Neural cell (in vitro differentiated cells): ENCODE measurements around the gene RIPPLY2. TPM values are rescaled to one million over a fixed set of nuclear protein-coding genes. Genes with fewer than 3 reads are reported as not detected.

Experiments used
- H2AFZ ChIP-seq: fragments of 200-600, 300-800 bp; sonication (generic), shearing (Covaris generic); 2 replicates; pipeline ENCODE4 v1.6.0; 2014; ENCODE audit warnings: low read depth, mild to moderate bottlenecking, antibody characterized with exemption, low read length, moderate library complexity
- H3F3A ChIP-seq: fragments of 200-600 bp; shearing (Covaris generic); 2 replicates; pipeline ENCODE4 v1.6.1; 2016; ENCODE audit warnings: mild to moderate bottlenecking, moderate library complexity, mixed read lengths, antibody characterized with exemption, low read length; ENCODE audit not compliant: insufficient read depth, poor library complexity, severe bottlenecking
- H3K27ac ChIP-seq: fragments of 200-600, 300-800 bp; sonication (generic), shearing (Covaris generic); 2 replicates; pipeline ENCODE4 v1.5.1; 2014; ENCODE audit warnings: mild to moderate bottlenecking, low read length, moderate library complexity
- H3K27me3 ChIP-seq: fragments of 300-800, 200-600 bp; sonication (generic), shearing (Covaris generic); 2 replicates; pipeline ENCODE4 v1.6.0; 2014; ENCODE audit warnings: mild to moderate bottlenecking, low read depth, low read length, moderate library complexity; ENCODE audit not compliant: insufficient read depth
- H3K36me3 ChIP-seq: fragments of 300-800, 200-600 bp; sonication (generic), shearing (Covaris generic); 2 replicates; pipeline ENCODE4 v1.5.1; 2014; ENCODE audit warnings: mild to moderate bottlenecking, antibody characterized with exemption, low read length, moderate library complexity; ENCODE audit not compliant: insufficient read depth
- H3K4me2 ChIP-seq: fragments of 300-800, 200-600 bp; sonication (generic), shearing (Covaris generic); 2 replicates; pipeline ENCODE4 v1.6.0; 2014; ENCODE audit warnings: mild to moderate bottlenecking, low read length
- H3K4me3 ChIP-seq: fragments of 300-800, 200-600 bp; sonication (generic), shearing (Covaris generic); 2 replicates; pipeline ENCODE4 v1.5.1; 2014; ENCODE audit warnings: mild to moderate bottlenecking, low read length, moderate library complexity
- H3K79me2 ChIP-seq: fragments of 200-600 bp; shearing (Covaris generic); replicated peaks from 2 replicates; pipeline ENCODE4 v1.6.0; 2014; ENCODE audit warnings: mild to moderate bottlenecking, low read length, moderate library complexity; ENCODE audit not compliant: insufficient read depth
- H3K9ac ChIP-seq: fragments of 300-800, 200-600 bp; sonication (generic), shearing (Covaris generic); 2 replicates; pipeline ENCODE4 v1.6.1; 2016; ENCODE audit warnings: mild to moderate bottlenecking, low read length, mixed read lengths
- H3K9me2 ChIP-seq: fragments of 200-600 bp; shearing (Covaris generic); 2 replicates; pipeline ENCODE4 v1.6.1; 2016; ENCODE audit warnings: mild to moderate bottlenecking, low read length, mixed read lengths; ENCODE audit not compliant: insufficient read depth
- H3K9me3 ChIP-seq: fragments of 200-600, 300-800 bp; sonication (generic), shearing (Covaris generic); 2 replicates; pipeline ENCODE4 v1.6.1; 2016; ENCODE audit warnings: mild to moderate bottlenecking, mixed run types, low read length, moderate library complexity, mixed read lengths
- H4K20me1 ChIP-seq: fragments of 200-600 bp; shearing (Covaris generic); 2 replicates; pipeline ENCODE4 v1.6.1; 2016; ENCODE audit warnings: mild to moderate bottlenecking, mixed run types; ENCODE audit not compliant: insufficient read depth
- CTCF ChIP-seq: fragments of 450-650 bp; IDR thresholded peaks from 2 replicates; pipeline ENCODE4 v1.5.1; 2014; ENCODE audit warnings: antibody characterized with exemption, mild to moderate bottlenecking, moderate library complexity; ENCODE audit not compliant: poor library complexity, severe bottlenecking
- EP300 ChIP-seq: fragments of 450-650 bp; conservative IDR thresholded peaks from 2 replicates; pipeline ENCODE4 v1.6.1; 2014; ENCODE audit warnings: antibody characterized with exemption, mild to moderate bottlenecking, moderate library complexity; ENCODE audit not compliant: poor library complexity, severe bottlenecking
- EZH2 ChIP-seq: fragments of 200-600, 300-800 bp; shearing (Covaris generic), sonication (generic); IDR thresholded peaks from 2 replicates; pipeline ENCODE4 v1.6.1; 2014; ENCODE audit warnings: antibody characterized with exemption, low read length, borderline replicate concordance, mild to moderate bottlenecking; ENCODE audit not compliant: insufficient read depth, poor library complexity, severe bottlenecking
- MXI1 ChIP-seq: fragments of 450-650 bp; conservative IDR thresholded peaks from 2 replicates; pipeline ENCODE4 v1.6.1; 2014; ENCODE audit warnings: antibody characterized with exemption, mild to moderate bottlenecking; ENCODE audit not compliant: poor library complexity, severe bottlenecking
- POLR2AphosphoS5 ChIP-seq: IDR thresholded peaks from 2 replicates; pipeline ENCODE4 v1.6.1; 2012
- RAD21 ChIP-seq: fragments of 450-650 bp; conservative IDR thresholded peaks from 2 replicates; pipeline ENCODE4 v1.6.1; 2014; ENCODE audit warnings: antibody characterized with exemption, mild to moderate bottlenecking, moderate library complexity
- REST ChIP-seq: IDR thresholded peaks from 2 replicates; pipeline ENCODE4 v1.6.1; 2012; ENCODE audit warnings: borderline replicate concordance
- SMC3 ChIP-seq: fragments of 450-650 bp; conservative IDR thresholded peaks from 2 replicates; pipeline ENCODE4 v1.6.1; 2014; ENCODE audit warnings: antibody characterized with exemption, mild to moderate bottlenecking, moderate library complexity; ENCODE audit not compliant: poor library complexity
- TAF1 ChIP-seq: IDR thresholded peaks from 2 replicates; pipeline ENCODE4 v1.6.1; 2012; ENCODE audit warnings: low read depth
- polyA plus RNA-seq: library from polyadenylated mRNA; depleted of rRNA; stranded (reverse); fragments of >200 nt; gene quantifications from 2 replicates; pipeline ENCODE4 v1.2.3, GENCODE V29; 2014

RIPPLY2 gene
- polyA plus RNA-seq, 1 donor from 2014 or later = 3.5 TPM

DNA sequence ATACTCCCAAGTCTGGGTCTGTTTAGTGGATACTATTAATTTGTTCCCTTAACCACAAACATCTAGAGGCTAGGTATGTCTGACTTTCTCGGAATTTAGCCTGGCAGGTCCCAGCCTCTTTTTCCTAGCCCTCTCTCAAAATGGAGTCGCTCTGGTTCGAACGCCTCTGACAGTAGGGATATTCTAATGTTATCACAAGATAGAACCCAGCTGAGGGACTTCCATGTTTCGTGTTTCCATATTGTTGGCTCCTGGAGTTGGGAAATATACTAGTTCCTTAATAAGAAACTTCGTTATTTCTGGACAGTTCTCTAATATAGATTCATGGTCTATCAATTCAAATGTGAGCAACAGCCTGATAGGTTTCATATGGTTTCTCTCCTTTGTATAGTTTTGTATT lies 22.7 kb downstream of the RIPPLY2 start:
- Histone ChIP-seq H3K36me3 (no peaks in the 10 kb centered on the region), H3K27me3 (no peaks in the 10 kb centered on the region), H2AFZ (no peak overlapping the region), H3F3A (no peaks in the 10 kb centered on the region), H3K9me2 (no peaks in the 10 kb centered on the region), H3K9ac (no peak overlapping the region), H3K9me3 (no peaks in the 10 kb centered on the region), H3K27ac (no peak overlapping the region), H3K4me3 (no peak overlapping the region), H4K20me1 (no peaks in the 10 kb centered on the region), H3K79me2 (no peaks in the 10 kb centered on the region), H3K4me2 (no peak overlapping the region)
- TF ChIP-seq CTCF (no peak), EP300 (no peak), POLR2AphosphoS5 (no peak), SMC3 (no peak), EZH2 (no peak), MXI1 (no peak), TAF1 (no peak), REST (no peak), RAD21 (no peak)

DNA sequence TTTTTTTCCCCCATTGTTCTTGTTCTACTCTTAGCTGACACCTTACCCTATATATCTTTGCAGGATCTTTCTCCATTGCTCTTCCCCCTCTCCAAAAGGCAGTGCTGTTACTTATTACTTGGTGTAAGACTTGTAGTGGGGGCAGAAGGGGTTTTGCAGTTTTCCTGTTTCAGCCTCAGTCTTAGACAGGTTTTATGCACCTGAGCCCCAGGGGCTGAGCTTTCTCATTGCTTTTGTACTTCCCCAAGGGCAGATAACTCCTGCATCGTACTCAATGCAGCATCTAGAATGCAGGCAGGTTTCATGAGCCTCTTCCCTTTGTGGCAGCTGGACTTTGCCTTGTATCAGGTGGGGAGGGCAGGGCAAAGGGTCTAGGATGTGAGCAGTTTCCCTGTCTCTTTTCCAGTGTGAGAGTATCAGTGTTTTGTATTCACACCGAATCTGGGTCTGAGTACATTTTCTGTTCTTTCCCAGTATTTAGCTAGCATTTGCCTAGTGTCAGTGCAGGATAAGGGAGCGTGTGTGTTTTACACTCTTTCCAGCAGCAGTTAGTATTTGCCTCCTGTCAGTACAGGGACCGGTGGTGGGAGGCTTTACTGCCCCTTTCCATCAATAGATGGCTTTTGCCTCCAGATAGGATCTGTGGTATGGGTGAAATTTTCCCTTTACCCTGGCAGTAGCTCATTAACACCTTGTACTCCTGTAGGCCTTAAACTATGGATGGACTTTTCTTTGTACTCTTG lies 25.9 kb downstream of the RIPPLY2 start:
- Histone ChIP-seq H2AFZ (no peak overlapping the region), H3K4me2 (no peak overlapping the region), H3F3A (no peaks in the 10 kb centered on the region), H3K9me3 (no peaks in the 10 kb centered on the region), H3K9me2 (no peaks in the 10 kb centered on the region), H3K4me3 (no peak overlapping the region), H3K27ac (no peak overlapping the region), H3K27me3 (no peaks in the 10 kb centered on the region), H3K9ac (no peak overlapping the region), H3K79me2 (no peaks in the 10 kb centered on the region), H4K20me1 (no peaks in the 10 kb centered on the region), H3K36me3 (no peaks in the 10 kb centered on the region)
- TF ChIP-seq POLR2AphosphoS5 (no peak), MXI1 (no peak), RAD21 (no peak), EP300 (no peak), EZH2 (no peak), TAF1 (no peak), REST (no peak), CTCF (no peak), SMC3 (no peak)
